Psoas muscle (tissue), 8 donors: Measurements from ENCODE around the gene CHERP. TPM values are rescaled to one million over a fixed set of nuclear protein-coding genes. Genes with fewer than 3 reads are reported as not detected.

Experiments used
- ATAC-seq, 4 donors: fragments of 200-7000 bp; cut with Tn5 transposase; one replicate each; pipeline ENCODE4 v1.9.1; 2020; ENCODE audit warnings: moderate library complexity in 3 of 4, mild to moderate bottlenecking in 2 of 4
- DNase-seq, 2 donors: peaks; one replicate each; pipeline ENCODE4 v3.0.0-alpha.2; 2020
- H3K27ac ChIP-seq: fragments of 200-600 bp; one replicate; pipeline ENCODE4 v1.8.0; 2022
- H3K27me3 ChIP-seq, 3 donors: fragments of 200-600 bp in 1 of 3; one replicate each; pipeline versions ENCODE4 v1.6.1 to v1.8.0; 2013 to 2022; ENCODE audit warnings: low read length in 2 of 3, mild to moderate bottlenecking in 2 of 3, moderate library complexity in 1 of 3; ENCODE audit not compliant: insufficient read depth in 3 of 3
- H3K36me3 ChIP-seq, 2 donors: fragments of 200-600 bp in 1 of 2; one replicate each; pipeline versions ENCODE4 v1.6.1 to v1.8.0; 2013 to 2022; ENCODE audit warnings: low read depth in 1 of 2, mild to moderate bottlenecking in 1 of 2, moderate library complexity in 1 of 2; ENCODE audit not compliant: insufficient read depth in 1 of 2
- H3K4me1 ChIP-seq: fragments of 200-600 bp; one replicate; pipeline ENCODE4 v1.8.0; 2022
- H3K4me3 ChIP-seq: fragments of 200-600 bp; one replicate; pipeline ENCODE4 v1.8.0; 2022; ENCODE audit warnings: mild to moderate bottlenecking
- H3K9me3 ChIP-seq: fragments of 200-600 bp; one replicate; pipeline ENCODE4 v1.8.0; 2022
- WGBS, 3 donors: extraction: QIAGEN DNeasy Blood & Tissue Kit; methylation state at CpG; one replicate each; pipeline versions ENCODE4 v1.1.6 to v1.1.7; 2013; 5-methylcytosine and 5-hydroxymethylcytosine counted together
- intact Hi-C, 2 donors: fragments of 100-400 bp; cut with DNase I; formaldehyde crosslinking; loops; one replicate each; pipeline versions ENCODE4 v1.11.0 to v1.14.2; 2022
- polyA plus RNA-seq, 3 donors: library from polyadenylated mRNA; stranded (reverse); fragments of 200-250 nt; gene quantifications; one replicate each; pipeline ENCODE4 v1.2.3, GENCODE V29; 2013
- total RNA-seq, 4 donors: library from RNA; stranded (reverse); fragmentation: NEBNext Ultra II Directional in 2 of 4; extraction: Animal tissue kit (Norgen Biotek cat#: 25700) in 2 of 4; gene quantifications; one replicate each; pipeline versions ENCODE4 v1.2.1 to v1.2.4, GENCODE V29; 2021 to 2023
- TF ChIP-seq, protein P1 (sequence below): fragments of 200-600 bp; IDR thresholded peaks from one replicate; pipeline ENCODE4 v1.8.0; 2022; ENCODE audit warnings: antibody characterized with exemption
- donor health status: healthy with polysubstance abuse.
- donor health status: DM: no; HTN: no; CAD: no; lungs with moderate emphysema.
- donor health status: Bipolar disorder and iron deficiency.
- donor health status: healthy.
- donor health status: DM: yes; HTN: yes; CAD: no.
- donor health status: DM: no; HTN: no; CAD: no.
- donor health status: DM: no; HTN: no; CAD: no.
- donor health status: DM: yes; HTN: yes; CAD: no.

The CHERP gene
- total and polyA plus RNA-seq, 7 donors, result 17.0 to 36.2 (median 30.1) TPM

DNA sequence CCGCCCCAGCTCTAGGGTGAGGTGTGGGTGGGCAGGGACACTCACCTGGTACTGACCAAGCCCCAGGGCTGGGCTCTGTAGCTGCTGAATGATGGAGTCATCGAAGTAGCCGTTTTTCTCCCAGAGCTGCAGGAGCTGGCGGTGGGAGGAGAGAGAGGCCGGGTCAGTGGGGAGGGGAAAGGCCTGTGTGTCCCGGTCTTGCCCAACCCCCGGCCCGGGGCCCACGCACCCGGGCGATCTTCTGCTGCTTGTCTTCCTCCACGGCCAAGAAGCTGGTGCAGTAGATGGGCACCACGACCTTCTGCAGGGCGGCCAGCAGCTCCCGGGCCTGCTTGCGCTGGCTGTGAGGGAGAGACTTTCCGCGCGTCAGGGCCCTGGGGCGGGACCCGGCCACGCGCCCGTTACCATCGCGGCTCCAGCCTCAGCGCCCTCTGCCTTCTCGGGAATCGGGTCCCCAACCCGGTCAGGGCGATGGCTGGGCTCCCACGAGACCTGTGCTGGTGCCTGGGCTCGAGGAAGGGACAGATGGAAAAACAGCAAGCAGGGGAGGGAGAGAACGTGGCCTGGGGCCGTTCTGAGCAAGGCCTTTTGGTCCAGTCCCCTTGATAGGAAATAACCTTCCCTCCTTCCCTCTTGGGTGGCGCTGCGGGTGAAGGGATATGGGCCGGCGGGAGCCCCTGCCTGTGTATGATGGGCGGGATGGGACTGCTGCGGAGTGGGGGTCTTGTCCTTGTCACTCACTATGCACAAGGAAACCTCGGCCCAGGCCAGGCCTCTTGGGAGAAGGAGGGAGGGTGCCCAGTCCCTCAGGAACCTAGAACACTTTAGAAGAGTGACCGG, 11.5 kb downstream of the CHERP start:
- no peak overlapping the region for H3K4me3 ChIP-seq

DNA sequence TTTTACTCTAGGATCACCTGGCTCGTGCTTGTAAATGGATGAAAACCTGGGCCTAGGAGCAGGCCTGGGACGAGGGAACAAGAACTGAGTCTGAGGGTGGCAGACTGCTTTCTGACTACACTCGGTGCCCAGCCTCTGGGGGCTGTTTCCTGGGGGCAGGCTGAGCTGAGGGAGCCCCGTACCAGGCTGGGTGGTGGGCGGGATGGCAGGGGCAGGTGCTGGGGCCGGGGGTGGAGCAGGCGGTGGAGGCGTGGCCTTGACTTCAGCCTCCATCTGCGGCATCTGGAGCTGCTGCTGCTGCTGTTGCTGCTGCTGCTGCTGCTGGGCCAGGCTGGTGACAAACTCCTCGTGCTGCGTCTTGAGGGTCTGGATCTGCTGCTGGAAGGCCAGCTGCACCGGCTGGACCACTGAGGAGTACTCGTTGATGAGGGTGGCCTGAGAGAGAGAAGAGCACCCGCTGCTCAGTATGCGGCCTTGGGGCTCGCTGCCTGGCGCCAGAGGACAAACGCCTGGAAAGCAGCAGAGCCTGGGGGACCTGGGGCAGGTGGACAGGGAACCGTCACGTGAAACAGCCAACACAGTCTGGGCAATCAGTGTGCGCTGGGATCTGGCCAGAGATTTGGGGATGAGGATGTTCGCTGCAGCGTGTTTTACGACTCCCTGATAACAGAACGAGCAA, 12.6 kb downstream of the CHERP start:
- DNase-seq (no peak), ATAC-seq (no peak)
- intact Hi-C loops, result no loop called here
- no peak overlapping the region for H3K4me3 ChIP-seq
- TF ChIP-seq, protein P1, sequence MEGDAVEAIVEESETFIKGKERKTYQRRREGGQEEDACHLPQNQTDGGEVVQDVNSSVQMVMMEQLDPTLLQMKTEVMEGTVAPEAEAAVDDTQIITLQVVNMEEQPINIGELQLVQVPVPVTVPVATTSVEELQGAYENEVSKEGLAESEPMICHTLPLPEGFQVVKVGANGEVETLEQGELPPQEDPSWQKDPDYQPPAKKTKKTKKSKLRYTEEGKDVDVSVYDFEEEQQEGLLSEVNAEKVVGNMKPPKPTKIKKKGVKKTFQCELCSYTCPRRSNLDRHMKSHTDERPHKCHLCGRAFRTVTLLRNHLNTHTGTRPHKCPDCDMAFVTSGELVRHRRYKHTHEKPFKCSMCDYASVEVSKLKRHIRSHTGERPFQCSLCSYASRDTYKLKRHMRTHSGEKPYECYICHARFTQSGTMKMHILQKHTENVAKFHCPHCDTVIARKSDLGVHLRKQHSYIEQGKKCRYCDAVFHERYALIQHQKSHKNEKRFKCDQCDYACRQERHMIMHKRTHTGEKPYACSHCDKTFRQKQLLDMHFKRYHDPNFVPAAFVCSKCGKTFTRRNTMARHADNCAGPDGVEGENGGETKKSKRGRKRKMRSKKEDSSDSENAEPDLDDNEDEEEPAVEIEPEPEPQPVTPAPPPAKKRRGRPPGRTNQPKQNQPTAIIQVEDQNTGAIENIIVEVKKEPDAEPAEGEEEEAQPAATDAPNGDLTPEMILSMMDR, result no peak
- H3K36me3 ChIP-seq, result peaks cover 14 to 100% of the 10 kb centered on the region in 2 donors
- 87 to 88% (median 87%) methylated on average over 24 to 25 of the region's 25 CpGs for WGBS, 3 donors
- no peaks in the 10 kb centered on the region for H3K4me1 ChIP-seq
- H3K9me3 ChIP-seq, result no peaks in the 10 kb centered on the region
- H3K27me3 ChIP-seq, result no peaks in the 10 kb centered on the region
- H3K27ac ChIP-seq, result no peak overlapping the region

More for the DNA sequence above, 11.5 kb downstream of the CHERP start:
- H3K36me3 ChIP-seq, result peaks cover 14 to 100% of the 10 kb centered on the region in 2 donors
- H3K27ac ChIP-seq, result no peak overlapping the region
- H3K9me3 ChIP-seq, result no peaks in the 10 kb centered on the region
- 89 to 92% (median 91%) methylated on average over 43 of the region's 43 CpGs for WGBS, 3 donors
- TF ChIP-seq, protein P1, result no peak
- ATAC-seq, result no peak
- intact Hi-C loops, result no loop called here
- DNase-seq, result no peak
- no peaks in the 10 kb centered on the region for H3K27me3 ChIP-seq
- no peaks in the 10 kb centered on the region for H3K4me1 ChIP-seq

DNA sequence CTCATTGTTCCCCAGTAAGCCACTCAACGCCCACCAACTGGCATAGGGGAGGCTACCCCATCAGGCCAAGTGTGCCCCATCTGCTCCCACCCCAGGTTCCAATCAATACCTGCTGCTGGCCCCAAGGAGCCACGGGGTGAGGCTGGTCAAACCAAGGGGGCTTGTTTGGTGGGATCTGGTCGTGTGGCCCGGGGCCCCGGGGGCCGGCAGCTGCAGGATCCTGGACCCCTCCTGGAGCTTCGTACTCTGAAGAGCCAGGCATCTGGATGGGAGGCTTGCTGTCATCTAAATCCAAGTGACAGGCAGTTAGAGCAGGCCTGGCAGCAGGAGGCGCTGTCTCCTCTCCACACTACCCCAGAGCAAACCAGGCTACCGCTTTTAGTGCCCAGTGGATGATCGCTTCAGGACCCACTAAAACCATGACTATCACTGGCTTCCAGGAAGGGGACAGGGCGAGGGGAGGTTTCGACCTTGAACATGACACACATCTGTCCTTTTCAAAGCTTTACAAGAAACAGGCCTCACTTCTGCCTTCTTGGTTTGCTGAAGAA, 14.2 kb downstream of the CHERP start:
- H3K9me3 ChIP-seq, result no peaks in the 10 kb centered on the region
- H3K4me1 ChIP-seq, result no peaks in the 10 kb centered on the region
- no peaks in the 10 kb centered on the region for H3K27me3 ChIP-seq
- TF ChIP-seq, protein P1, result no peak
- intact Hi-C loops, result no loop called here
- no peak overlapping the region for H3K4me3 ChIP-seq
- no peak overlapping the region for H3K27ac ChIP-seq
- ATAC-seq (no peak), DNase-seq (no peak)
- peaks cover 14 to 100% of the 10 kb centered on the region in 2 donors for H3K36me3 ChIP-seq
- 88 to 90% (median 89%) methylated on average over 12 of the region's 12 CpGs for WGBS, 3 donors

DNA sequence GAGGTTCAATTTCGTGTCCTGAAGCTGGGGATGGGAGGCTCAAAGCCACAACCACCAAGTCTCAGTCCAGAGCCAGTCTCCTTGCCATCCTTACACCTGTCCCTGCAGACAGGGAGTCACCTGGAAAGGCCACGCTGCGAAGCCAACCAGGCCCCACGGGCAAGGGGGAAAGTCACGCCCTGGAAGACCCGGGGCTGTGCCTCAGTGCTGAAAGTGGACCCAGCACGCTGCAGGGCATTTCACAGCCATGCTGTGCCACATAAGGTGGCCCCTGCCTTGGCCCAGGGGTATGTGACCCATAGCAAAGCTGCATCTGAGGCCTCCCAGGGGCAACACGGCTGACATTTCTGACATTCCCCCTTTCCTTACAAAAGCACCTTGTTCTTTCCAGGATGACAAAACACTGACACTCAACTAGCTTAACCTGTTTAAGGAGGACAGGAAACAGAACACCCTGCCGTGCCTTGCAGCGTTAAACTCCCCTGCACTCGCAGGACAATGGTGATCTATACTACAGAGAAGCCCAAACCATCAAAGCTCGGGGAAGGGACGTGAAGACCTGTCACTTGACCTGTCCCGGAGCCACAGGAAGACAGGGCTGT, 14.8 kb downstream of the CHERP start:
- DNase-seq (no peak), ATAC-seq (no peak)
- intact Hi-C loops, result no loop called here
- Histone ChIP-seq H3K27me3 (no peaks in the 10 kb centered on the region), H3K36me3 (peaks cover 12 to 100% of the 10 kb centered on the region in 2 donors), H3K4me1 (no peaks in the 10 kb centered on the region), H3K4me3 (no peak overlapping the region), H3K9me3 (no peaks in the 10 kb centered on the region), H3K27ac (no peak overlapping the region)
- WGBS, 3 donors, result 82 to 87% (median 84%) methylated on average over 14 of the region's 14 CpGs
- TF ChIP-seq, protein P1, result no peak
